Calu3 (cell line): ENCODE measurements around the gene CASS4. TPM values are rescaled to one million over a fixed set of nuclear protein-coding genes. Genes with fewer than 3 reads are reported as not detected.

Experiments
- BruUV-seq: library from RNA; stranded (reverse); fragments of 400-500 nt; replicated peaks from 2 replicates; lab custom pipeline; 2021; lab: Mats Ljungman, UMichigan
- CTCF ChIA-PET: fragments of 300-600 bp; sonication (Branson Sonifier 250); formaldehyde crosslinking; loops from one replicate; lab custom pipeline; 2022; ENCODE audit warnings: antibody characterized with exemption; lab: Charles Lee
- DNase-seq: peaks from one replicate; pipeline ENCODE4 v3.0.0; 2022
- H3K27ac Mint-ChIP-seq: one replicate; pipeline ENCODE4 v1.8.0; 2022; ENCODE audit warnings: mixed read lengths; ENCODE audit not compliant: unreplicated experiment
- H3K27me3 Mint-ChIP-seq: one replicate; pipeline ENCODE4 v1.8.0; 2022; ENCODE audit warnings: mixed read lengths; ENCODE audit not compliant: unreplicated experiment
- H3K36me3 Mint-ChIP-seq: one replicate; pipeline ENCODE4 v1.8.0; 2022; ENCODE audit warnings: mild to moderate bottlenecking, moderate library complexity, mixed read lengths; ENCODE audit not compliant: insufficient read depth, unreplicated experiment
- H3K4me1 Mint-ChIP-seq: one replicate; pipeline ENCODE4 v1.8.0; 2022; ENCODE audit warnings: mild to moderate bottlenecking, low read depth, mixed read lengths; ENCODE audit not compliant: unreplicated experiment
- H3K4me3 Mint-ChIP-seq: one replicate; pipeline ENCODE4 v1.8.0; 2022; ENCODE audit warnings: mild to moderate bottlenecking, low read depth, moderate library complexity, mixed read lengths; ENCODE audit not compliant: unreplicated experiment
- H3K9me3 Mint-ChIP-seq: one replicate; pipeline ENCODE4 v1.8.0; 2022; ENCODE audit warnings: low read depth, mixed read lengths; ENCODE audit not compliant: unreplicated experiment
- CTCF ChIP-seq: fragments of 200-600 bp; IDR thresholded peaks from one replicate; pipeline ENCODE4 v1.8.0; 2022; ENCODE audit warnings: antibody characterized with exemption; ENCODE audit not compliant: unreplicated experiment
- intact Hi-C: fragments of 100-400 bp; cut with micrococcal nuclease; formaldehyde crosslinking; loops from one replicate; pipeline ENCODE4 v1.10.0; 2022; ENCODE audit not compliant: unreplicated experiment
- total RNA-seq: library from RNA; stranded (reverse); gene quantifications from 2 replicates; pipeline ENCODE4 v1.2.3, GENCODE V29; 2022

Gene CASS4
- total RNA-seq, 1 experiment from 2014 or later: 0.24 TPM

GRCh38 chr20:56445130-56445529 is 33.1 kb downstream of the CASS4 start:
- intact Hi-C loops: no loop called here
- Mint-ChIP-seq H3K9me3 (no peaks in the 10 kb centered on the region), H3K27ac (no peak overlapping the region), H3K36me3 (no peaks in the 10 kb centered on the region), H3K4me1 (no peaks in the 10 kb centered on the region), H3K27me3 (peaks cover 30% of the 10 kb centered on the region), H3K4me3 (no peak overlapping the region)
- no TSS peak for BruUV-seq
- CTCF ChIA-PET: no interaction called here
- DNase-seq: no peak
- no peak for TF ChIP-seq CTCF

DNA sequence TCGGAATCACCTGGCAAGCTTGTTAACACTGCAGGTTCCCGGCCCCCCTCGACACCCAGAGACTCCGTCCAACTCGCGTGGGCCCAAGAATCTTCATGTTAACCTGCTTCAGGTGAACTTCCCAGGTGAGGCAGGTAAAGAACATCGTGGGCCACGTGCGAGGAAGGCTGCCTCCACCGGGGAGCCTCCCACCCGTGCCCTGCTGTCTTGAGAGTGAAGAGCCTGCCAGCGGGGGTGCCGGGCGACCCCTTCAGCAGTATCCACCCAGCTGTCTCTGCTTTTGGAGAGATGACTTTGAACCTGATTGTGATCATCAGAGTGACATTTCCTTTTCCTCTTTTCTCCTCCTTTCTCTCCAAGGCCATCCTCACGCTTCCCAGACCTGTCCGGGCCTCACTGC is 33.5 kb downstream of the CASS4 start:
- Mint-ChIP-seq H3K4me3 (no peak overlapping the region), H3K9me3 (no peaks in the 10 kb centered on the region), H3K4me1 (no peaks in the 10 kb centered on the region), H3K27me3 (peaks cover 30% of the 10 kb centered on the region), H3K36me3 (no peaks in the 10 kb centered on the region), H3K27ac (no peak overlapping the region)
- no peak for TF ChIP-seq CTCF
- no TSS peak for BruUV-seq
- intact Hi-C loops: no loop called here
- CTCF ChIA-PET: no interaction called here
- DNase-seq: no peak

DNA sequence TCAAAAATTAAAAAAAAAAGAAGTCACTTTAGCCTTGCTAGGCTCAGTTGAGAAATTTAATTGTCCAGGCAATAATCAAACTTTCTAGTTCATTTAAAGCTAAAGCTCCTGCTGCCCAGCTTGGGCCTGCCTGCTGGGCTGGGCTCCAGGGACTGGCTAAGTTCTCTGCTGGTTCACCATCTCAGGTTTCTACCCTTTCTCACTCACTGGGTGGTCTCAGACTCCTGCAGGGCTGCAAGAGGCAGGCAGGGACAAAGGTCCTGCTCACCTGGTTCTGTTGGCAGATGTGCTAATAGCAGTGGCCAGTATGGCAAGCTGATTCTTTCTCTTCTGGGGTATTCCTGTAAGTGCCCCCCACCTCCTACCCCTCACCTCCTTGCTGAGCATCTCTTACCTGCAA is 35.2 kb downstream of the CASS4 start:
- H3K27me3 Mint-ChIP-seq: peaks cover 25% of the 10 kb centered on the region
- no peak overlapping the region for H3K27ac Mint-ChIP-seq
- TF ChIP-seq CTCF: no peak
- no peaks in the 10 kb centered on the region for H3K36me3 Mint-ChIP-seq
- CTCF ChIA-PET: no interaction called here
- H3K9me3 Mint-ChIP-seq: no peaks in the 10 kb centered on the region
- H3K4me3 Mint-ChIP-seq: no peak overlapping the region
- BruUV-seq: no TSS peak
- intact Hi-C loops: no loop called here
- no peaks in the 10 kb centered on the region for H3K4me1 Mint-ChIP-seq
- no peak for DNase-seq

- intact Hi-C loops: no loop called here
- H3K36me3 Mint-ChIP-seq: no peaks in the 10 kb centered on the region
- no peaks in the 10 kb centered on the region for H3K9me3 Mint-ChIP-seq
- CTCF ChIA-PET: no interaction called here
- H3K4me3 Mint-ChIP-seq: no peak overlapping the region
- peaks cover 5% of the 10 kb centered on the region for H3K27me3 Mint-ChIP-seq
- no peak for DNase-seq
- no TSS peak for BruUV-seq
- TF ChIP-seq CTCF: no peak
- no peaks in the 10 kb centered on the region for H3K4me1 Mint-ChIP-seq
- H3K27ac Mint-ChIP-seq: no peak overlapping the region
Observed at GRCh38 chr20:56449459-56449858, 37.4 kb downstream of the CASS4 start.
